ENCODE measurements around the gene ORM2.
"Not testable (repeated sequence)": the region's sequence is repeated elsewhere in the genome, so short reads cannot be mapped to it uniquely, and the experiment has no call there.

ORM2 gene

GRCh38 chr9:114331229-114332195 is 1.8 kb downstream of the ORM2 start:
- 83% methylated on average over 12 of the region's 19 CpGs for WGBS
- Histone ChIP-seq H3K36me3 (ENCODE audit: control insufficient read depth in 1 of 2, insufficient read depth in 2 of 2, low read depth in 1 of 2, low read length in 2 of 2) (peaks cover 4 to 17% of the 10 kb centered on the region in 2 experiments), H3K27me3 (ENCODE audit: control insufficient read depth in 1 of 2, insufficient read depth in 1 of 2, low read length in 2 of 2) (peaks cover 0 to 19% of the 10 kb centered on the region in 2 experiments)
- H2BK12ac ChIP-seq (ENCODE audit: low read length in 2 of 2); H3K27ac ChIP-seq (ENCODE audit: low read length, poor library complexity, severe bottlenecking); H2BK120ac ChIP-seq (ENCODE audit: low read depth, low read length); H3K79me1 ChIP-seq (replicated peaks; ENCODE audit: low read length, poor library complexity, severe bottlenecking); H4K91ac ChIP-seq (ENCODE audit: low read length); H3K23ac ChIP-seq (ENCODE audit: low read length in 2 of 2); H3K9me3 ChIP-seq (ENCODE audit: control insufficient read depth, low read length); H4K8ac ChIP-seq (ENCODE audit: low read length); H3K18ac ChIP-seq (ENCODE audit: low read depth in 1 of 2, low read length in 2 of 2); H2AFZ ChIP-seq (ENCODE audit: low read depth, low read length); H3K14ac ChIP-seq (ENCODE audit: low read length in 2 of 2); H2AK5ac ChIP-seq (ENCODE audit: low read length, severe bottlenecking); H2BK15ac ChIP-seq (ENCODE audit: low read depth, poor library complexity, severe bottlenecking); H3K4me1 ChIP-seq (ENCODE audit: control insufficient read depth, insufficient read depth, low read depth, low read length); DNase-seq; H2BK5ac ChIP-seq (ENCODE audit: low read depth, low read length, poor library complexity, severe bottlenecking); H3K4me3 ChIP-seq (ENCODE audit: insufficient read depth in 1 of 2, low read depth in 1 of 2, low read length in 2 of 2); H3K9ac ChIP-seq (ENCODE audit: low read length); H3K4ac ChIP-seq (ENCODE audit: low read depth in 1 of 2, low read length in 2 of 2); H3K4me2 ChIP-seq (ENCODE audit: low read length, poor library complexity, severe bottlenecking): not testable (repeated sequence)

- peak overlapping the region in 1 of 2 experiments; percentile 8 for H3K18ac ChIP-seq (ENCODE audit: low read depth in 1 of 2, low read length in 2 of 2)
- not testable (repeated sequence) for H3K23ac ChIP-seq (ENCODE audit: low read length in 2 of 2); H2BK120ac ChIP-seq (ENCODE audit: low read depth, low read length); H2BK15ac ChIP-seq (ENCODE audit: low read depth, poor library complexity, severe bottlenecking); H3K9me3 ChIP-seq (ENCODE audit: control insufficient read depth, low read length); H2BK5ac ChIP-seq (ENCODE audit: low read depth, low read length, poor library complexity, severe bottlenecking); H2BK12ac ChIP-seq (ENCODE audit: low read length in 2 of 2); H3K4me3 ChIP-seq (ENCODE audit: insufficient read depth in 1 of 2, low read depth in 1 of 2, low read length in 2 of 2); H3K4me1 ChIP-seq (ENCODE audit: control insufficient read depth, insufficient read depth, low read depth, low read length); DNase-seq; H2AFZ ChIP-seq (ENCODE audit: low read depth, low read length); H4K8ac ChIP-seq (ENCODE audit: low read length); H2AK5ac ChIP-seq (ENCODE audit: low read length, severe bottlenecking); H3K9ac ChIP-seq (ENCODE audit: low read length); H3K27ac ChIP-seq (ENCODE audit: low read length, poor library complexity, severe bottlenecking); H3K4me2 ChIP-seq (ENCODE audit: low read length, poor library complexity, severe bottlenecking); H3K79me1 ChIP-seq (replicated peaks; ENCODE audit: low read length, poor library complexity, severe bottlenecking); H3K4ac ChIP-seq (ENCODE audit: low read depth in 1 of 2, low read length in 2 of 2); H3K14ac ChIP-seq (ENCODE audit: low read length in 2 of 2); H4K91ac ChIP-seq (ENCODE audit: low read length)
- H3K27me3 ChIP-seq (ENCODE audit: control insufficient read depth in 1 of 2, insufficient read depth in 1 of 2, low read length in 2 of 2) = peaks cover 0 to 19% of the 10 kb centered on the region in 2 experiments
- WGBS = 95% methylated on average over 1 of the region's 4 CpGs
- H3K36me3 ChIP-seq (ENCODE audit: control insufficient read depth in 1 of 2, insufficient read depth in 2 of 2, low read depth in 1 of 2, low read length in 2 of 2) = peaks cover 12 to 27% of the 10 kb centered on the region in 2 experiments
Observed at GRCh38 chr9:114332474-114333040, 2.9 kb downstream of the ORM2 start.

GRCh38 chr9:114333718-114334117 is 4.0 kb downstream of the ORM2 start:
- H3K9ac ChIP-seq (ENCODE audit: low read length); H3K23ac ChIP-seq (ENCODE audit: low read length in 2 of 2); H2BK15ac ChIP-seq (ENCODE audit: low read depth, poor library complexity, severe bottlenecking); DNase-seq; H3K27ac ChIP-seq (ENCODE audit: low read length, poor library complexity, severe bottlenecking); H3K4me3 ChIP-seq (ENCODE audit: insufficient read depth in 1 of 2, low read depth in 1 of 2, low read length in 2 of 2); H3K27me3 ChIP-seq (ENCODE audit: control insufficient read depth in 1 of 2, insufficient read depth in 1 of 2, low read length in 2 of 2); H3K4ac ChIP-seq (ENCODE audit: low read depth in 1 of 2, low read length in 2 of 2); H2AFZ ChIP-seq (ENCODE audit: low read depth, low read length); H2BK120ac ChIP-seq (ENCODE audit: low read depth, low read length); H4K91ac ChIP-seq (ENCODE audit: low read length); H3K18ac ChIP-seq (ENCODE audit: low read depth in 1 of 2, low read length in 2 of 2); H3K4me1 ChIP-seq (ENCODE audit: control insufficient read depth, insufficient read depth, low read depth, low read length); H2BK5ac ChIP-seq (ENCODE audit: low read depth, low read length, poor library complexity, severe bottlenecking); H2BK12ac ChIP-seq (ENCODE audit: low read length in 2 of 2); H3K9me3 ChIP-seq (ENCODE audit: control insufficient read depth, low read length); H3K14ac ChIP-seq (ENCODE audit: low read length in 2 of 2); H2AK5ac ChIP-seq (ENCODE audit: low read length, severe bottlenecking); H3K79me1 ChIP-seq (replicated peaks; ENCODE audit: low read length, poor library complexity, severe bottlenecking); H3K4me2 ChIP-seq (ENCODE audit: low read length, poor library complexity, severe bottlenecking); H4K8ac ChIP-seq (ENCODE audit: low read length): not testable (repeated sequence)
- WGBS = no CpG with 5 or more reads among the region's 4 CpGs
- H3K36me3 ChIP-seq (ENCODE audit: control insufficient read depth in 1 of 2, insufficient read depth in 2 of 2, low read depth in 1 of 2, low read length in 2 of 2) = peaks cover 23 to 34% of the 10 kb centered on the region in 2 experiments

GRCh38 chr9:114334490-114334889 is 4.8 kb downstream of the ORM2 start:
- H3K18ac ChIP-seq (ENCODE audit: low read depth in 1 of 2, low read length in 2 of 2) = no peak overlapping the region
- DNase-seq = no peak

More at GRCh38 chr9:114334490-114334889, 4.8 kb downstream of the ORM2 start:
- Histone ChIP-seq H3K4me2 (ENCODE audit: low read length, poor library complexity, severe bottlenecking) (no peak overlapping the region), H2BK5ac (ENCODE audit: low read depth, low read length, poor library complexity, severe bottlenecking) (no peak overlapping the region), H4K91ac (ENCODE audit: low read length) (no peak overlapping the region), H3K23ac (ENCODE audit: low read length in 2 of 2) (no peak overlapping the region), H2AK5ac (ENCODE audit: low read length, severe bottlenecking) (no peak overlapping the region), H3K27ac (ENCODE audit: low read length, poor library complexity, severe bottlenecking) (no peak overlapping the region), H3K4ac (ENCODE audit: low read depth in 1 of 2, low read length in 2 of 2) (no peak overlapping the region), H3K36me3 (ENCODE audit: control insufficient read depth in 1 of 2, insufficient read depth in 2 of 2, low read depth in 1 of 2, low read length in 2 of 2) (peaks cover 29 to 42% of the 10 kb centered on the region in 2 experiments), H3K4me1 (ENCODE audit: control insufficient read depth, insufficient read depth, low read depth, low read length) (no peaks in the 10 kb centered on the region), H3K27me3 (ENCODE audit: control insufficient read depth in 1 of 2, insufficient read depth in 1 of 2, low read length in 2 of 2) (peaks cover 0 to 5% of the 10 kb centered on the region in 2 experiments), H2BK120ac (ENCODE audit: low read depth, low read length) (no peak overlapping the region), H4K8ac (ENCODE audit: low read length) (no peak overlapping the region), H3K4me3 (ENCODE audit: insufficient read depth in 1 of 2, low read depth in 1 of 2, low read length in 2 of 2) (no peak overlapping the region), H3K79me1 (replicated peaks; ENCODE audit: low read length, poor library complexity, severe bottlenecking) (peaks cover 1% of the 10 kb centered on the region), H3K14ac (ENCODE audit: low read length in 2 of 2) (no peak overlapping the region), H3K9me3 (ENCODE audit: control insufficient read depth, low read length) (no peaks in the 10 kb centered on the region), H2AFZ (ENCODE audit: low read depth, low read length) (no peak overlapping the region), H3K9ac (ENCODE audit: low read length) (no peak overlapping the region), H2BK12ac (ENCODE audit: low read length in 2 of 2) (no peak overlapping the region), H2BK15ac (ENCODE audit: low read depth, poor library complexity, severe bottlenecking) (no peak overlapping the region)
- WGBS = 99% methylated on average over 9 of the region's 9 CpGs
